CD4-positive, alpha-beta T cell treated with Interleukin-4 for 1 hour (primary cell): ENCODE measurements around the gene NELFA.

Source experiments
- DNase-seq, 2 donors: peaks; one replicate each; pipeline ENCODE4 v3.0.0-alpha.2; 2020 to 2022

NELFA gene

GRCh38 chr4:1981251-1982058, 27.3 kb downstream of the NELFA start:
- no peak for DNase-seq

GRCh38 chr4:1980561-1981041, 28.2 kb downstream of the NELFA start:
- no peak for DNase-seq

GRCh38 chr4:1979477-1980196, 29.1 kb downstream of the NELFA start:
- no peak for DNase-seq

- no peak for DNase-seq
Measured at GRCh38 chr4:1978741-1979476, 29.9 kb downstream of the NELFA start.

- DNase-seq: no peak
Measured at GRCh38 chr4:1978226-1978625, 30.5 kb downstream of the NELFA start.

- DNase-seq: peak in 1 of 2 donors; percentile 8
Measured at GRCh38 chr4:1976416-1977352, 32.1 kb downstream of the NELFA start.

GRCh38 chr4:1975880-1976279, 32.9 kb downstream of the NELFA start:
- DNase-seq: peak in 1 of 2 donors; percentile 1

- DNase-seq: peak in 1 of 2 donors; percentile 9
Measured at GRCh38 chr4:1975391-1975801, 33.4 kb downstream of the NELFA start.

- DNase-seq: peak in 1 of 2 donors; percentile 1
Measured at GRCh38 chr4:1974840-1975239, 33.9 kb downstream of the NELFA start.

- no peak for DNase-seq
Measured at GRCh38 chr4:1973661-1974060, 35.1 kb downstream of the NELFA start.

GRCh38 chr4:1973218-1973617, 35.6 kb downstream of the NELFA start:
- no peak for DNase-seq

- DNase-seq: no peak
Measured at GRCh38 chr4:1972414-1972813, 36.4 kb downstream of the NELFA start.

GRCh38 chr4:1971456-1972200, 37.1 kb downstream of the NELFA start:
- DNase-seq: no peak

- no peak for DNase-seq
Measured at GRCh38 chr4:1970926-1971325, 37.8 kb downstream of the NELFA start.

- DNase-seq: no peak
Measured at GRCh38 chr4:1969928-1970723, 38.6 kb downstream of the NELFA start.

GRCh38 chr4:1968686-1969295, 40.0 kb downstream of the NELFA start:
- DNase-seq: no peak

- no peak for DNase-seq
Measured at GRCh38 chr4:1967512-1968149, 41.1 kb downstream of the NELFA start.

- no peak for DNase-seq
Measured at GRCh38 chr4:1964971-1965370, 43.8 kb downstream of the NELFA start.

GRCh38 chr4:1964443-1964842, 44.3 kb downstream of the NELFA start:
- no peak for DNase-seq

- DNase-seq: no peak
Measured at GRCh38 chr4:1962980-1963379, 45.8 kb downstream of the NELFA start.
